Heart left ventricle (tissue), 16 donors: ENCODE measurements around the gene SUPT3H. TPM values are rescaled to one million over a fixed set of nuclear protein-coding genes. Genes with fewer than 3 reads are reported as not detected.

ENCODE experiments used
- ATAC-seq, 4 donors: fragments of 200-7000 bp; cut with Tn5 transposase; one replicate each; pipeline ENCODE4 v1.9.1; 2020 to 2022; ENCODE audit warnings: moderate library complexity in 4 of 4, mild to moderate bottlenecking in 3 of 4, moderate number of reproducible peaks in 1 of 4
- DNase-seq, 5 donors: peaks; one replicate each; pipeline ENCODE4 v3.0.0-alpha.2; 2020
- H3K27ac ChIP-seq, 12 donors: fragments of 200-600 bp; sonication (generic) in 4 of 12; one replicate each; pipeline versions ENCODE4 v1.5.0 to v1.8.0; 2016 to 2022; ENCODE audit warnings: mild to moderate bottlenecking in 2 of 12
- H3K27me3 ChIP-seq, 9 donors: fragments of 200-600 bp; sonication (generic) in 2 of 9; one replicate each; pipeline versions ENCODE4 v1.5.1 to v1.8.0; 2016 to 2022; ENCODE audit warnings: mild to moderate bottlenecking in 3 of 9
- H3K36me3 ChIP-seq, 9 donors: fragments of 200-600 bp; sonication (generic) in 2 of 9; one replicate each; pipeline versions ENCODE4 v1.5.0 to v1.8.0; 2018 to 2022; ENCODE audit warnings: mild to moderate bottlenecking in 2 of 9
- H3K4me1 ChIP-seq, 12 donors: fragments of 200-600 bp; sonication (generic) in 4 of 12; one replicate each; pipeline versions ENCODE4 v1.5.0 to v1.8.0; 2016 to 2022; ENCODE audit warnings: mild to moderate bottlenecking in 3 of 12
- H3K4me3 ChIP-seq, 12 donors: fragments of 200-600 bp; sonication (generic) in 4 of 12; one replicate each; pipeline versions ENCODE4 v1.5.0 to v1.8.0; 2017 to 2022; ENCODE audit warnings: mild to moderate bottlenecking in 9 of 12, moderate library complexity in 4 of 12
- H3K9me3 ChIP-seq, 12 donors: fragments of 200-600 bp; sonication (generic) in 4 of 12; one replicate each; pipeline versions ENCODE4 v1.5.0 to v1.8.0; 2016 to 2022; ENCODE audit warnings: mild to moderate bottlenecking in 1 of 12
- CTCF ChIP-seq, 12 donors: fragments of 200-600 bp; sonication (generic) in 4 of 12; IDR thresholded peaks; one replicate each; pipeline versions ENCODE4 v1.5.0 to v1.8.0; 2018 to 2022; ENCODE audit warnings: antibody characterized with exemption in 12 of 12, mild to moderate bottlenecking in 5 of 12
- POLR2A ChIP-seq, 2 donors: fragments of 450-650 bp; IDR thresholded peaks; one replicate each; pipeline ENCODE4 v1.6.1; 2017; ENCODE audit warnings: antibody characterized with exemption in 2 of 2, mild to moderate bottlenecking in 2 of 2, moderate library complexity in 2 of 2
- WGBS, 4 donors: extraction: QIAGEN DNeasy Blood & Tissue Kit in 2 of 4; methylation state at CpG; one replicate each; pipeline versions ENCODE4 v1.1.5 to v1.1.7; 2013 to 2018; 5-methylcytosine and 5-hydroxymethylcytosine counted together
- intact Hi-C, 10 donors: fragments of 100-400 bp; cut with DNase I; formaldehyde crosslinking; loops; one replicate each; pipeline versions ENCODE4 v1.11.1 to v1.14.2; 2022
- polyA plus RNA-seq, 2 donors: library from polyadenylated mRNA; stranded (reverse); fragments of 200-250 nt; gene quantifications; one replicate each; pipeline ENCODE4 v1.2.3, GENCODE V29; 2013
- total RNA-seq, 9 donors: library from RNA; depleted of rRNA in 2 of 9; stranded (reverse); fragments of >200 nt in 2 of 9; fragmentation: NEBNext Ultra II Directional in 3 of 9; extraction: Animal tissue kit (Norgen Biotek cat#: 25700) in 3 of 9; gene quantifications; one replicate each; pipeline versions ENCODE4 v1.1.0 to v1.2.4, GENCODE V29; 2016 to 2023
- donor health status: ischemic (EF 13 %, LVEDD 7.1; RV severe dilation, severe dysfunction).
- donor health status: healthy with polysubstance abuse.
- donor health status: DM: no; HTN: yes; CAD: no.
- donor health status: DM: no; HTN: no; CAD: no.
- donor health status: ischemic (EF 25% LVEDD 6.9; RV normal size, moderate dysfunction).
- donor health status: ischemic (EF 25% LVEDD 5.7; RV mildly dilated, moderate dysfunction).
- donor health status: healthy.
- donor health status: DM: yes; HTN: yes; CAD: no.
- donor health status: ischemic (EF 35%, LVEDD 5.7; RV mildly dilated, moderate dysfunction).
- donor health status: nonischemic (EF 11% LVEDD 7.7; RV severe dilation, severe dysfunction).
- donor health status: DM: yes; HTN: yes; CAD: no.
- donor health status: PGD.
- donor health status: ischemic (EF 29% LVEDD 5.4; RV normal size, mild dysfunction).
- donor health status: nonischemic (EF 23%, LVEDD 6.1; RV moderate dilation, normal function).

SUPT3H gene
- total and polyA plus RNA-seq, 11 donors: 1.5 to 8.1 (median 4.1) TPM

- no peak for DNase-seq
- H3K36me3 ChIP-seq: peaks cover 0 to 18% (median 0%) of the 10 kb centered on the region in 9 donors
- intact Hi-C loops: no loop called here
- H3K27ac ChIP-seq: no peak overlapping the region
- no peak for TF ChIP-seq POLR2A (IDR thresholded peaks at IDR 0.05)
- no peak for TF ChIP-seq CTCF (IDR thresholded peaks at IDR 0.05)
- no peak overlapping the region for H3K4me3 ChIP-seq
- H3K27me3 ChIP-seq: no peaks in the 10 kb centered on the region
- ATAC-seq: no peak
- peaks cover 0 to 10% (median 0%) of the 10 kb centered on the region in 12 donors for H3K9me3 ChIP-seq
- 92 to 93% (median 93%) methylated on average over 3 of the region's 3 CpGs for WGBS, 4 donors
- no peaks in the 10 kb centered on the region for H3K4me1 ChIP-seq
These were observed 368.2 kb downstream of the SUPT3H start for GRCh38 chr6:45009576-45009975.

- 92 to 95% (median 93%) methylated on average over 3 of the region's 3 CpGs for WGBS, 4 donors
- DNase-seq: no peak
- peaks cover 0 to 4% (median 0%) of the 10 kb centered on the region in 12 donors for H3K9me3 ChIP-seq
- TF ChIP-seq CTCF (IDR thresholded peaks at IDR 0.05) (no peak), POLR2A (IDR thresholded peaks at IDR 0.05) (no peak)
- H3K27ac ChIP-seq: no peak overlapping the region
- intact Hi-C loops: no loop called here
- H3K4me1 ChIP-seq: peaks cover 0 to 5% (median 0%) of the 10 kb centered on the region in 12 donors
- H3K4me3 ChIP-seq: no peak overlapping the region
- no peaks in the 10 kb centered on the region for H3K36me3 ChIP-seq
- no peak for ATAC-seq
- H3K27me3 ChIP-seq: no peaks in the 10 kb centered on the region
These were observed 370.8 kb downstream of the SUPT3H start for GRCh38 chr6:45006893-45007292.

GRCh38 chr6:45003961-45004360 lies 373.8 kb downstream of the SUPT3H start:
- no peak for TF ChIP-seq POLR2A (IDR thresholded peaks at IDR 0.05)
- TF ChIP-seq CTCF (IDR thresholded peaks at IDR 0.05): no peak
- DNase-seq (no peak), ATAC-seq (no peak)
- H3K4me3 ChIP-seq: no peak overlapping the region
- no peaks in the 10 kb centered on the region for H3K27me3 ChIP-seq
- no peaks in the 10 kb centered on the region for H3K36me3 ChIP-seq
- WGBS, 4 donors: 42 to 46% (median 46%) methylated on average over 2 of the region's 2 CpGs
- H3K4me1 ChIP-seq: peaks cover 0 to 5% (median 0%) of the 10 kb centered on the region in 12 donors
- H3K9me3 ChIP-seq: peaks cover 0 to 4% (median 0%) of the 10 kb centered on the region in 12 donors
- intact Hi-C loops: no loop called here
- peak overlapping the region in 1 of 12 donors; percentile 22 for H3K27ac ChIP-seq

- TF ChIP-seq CTCF (IDR thresholded peaks at IDR 0.05) (no peak), POLR2A (IDR thresholded peaks at IDR 0.05) (no peak)
- peaks cover 0 to 4% (median 0%) of the 10 kb centered on the region in 12 donors for H3K9me3 ChIP-seq
- WGBS, 4 donors: 85 to 87% (median 86%) methylated on average over 4 of the region's 4 CpGs
- no peaks in the 10 kb centered on the region for H3K36me3 ChIP-seq
- H3K4me3 ChIP-seq: no peak overlapping the region
- no peaks in the 10 kb centered on the region for H3K27me3 ChIP-seq
- DNase-seq (no peak), ATAC-seq (peak in 1 of 4 donors; percentile 34)
- peaks cover 0 to 5% (median 0%) of the 10 kb centered on the region in 12 donors for H3K4me1 ChIP-seq
- intact Hi-C loops: no loop called here
- H3K27ac ChIP-seq: peak overlapping the region in 1 of 12 donors; percentile 22
These were observed 374.3 kb downstream of the SUPT3H start for GRCh38 chr6:45003387-45003786.
